Adrenal gland (tissue), 5 donors: ENCODE measurements around the gene LIG4.

ENCODE experiments used
- CTCF ChIP-seq, 6 experiments: fragments of 450-650 bp in 4 of 6; fragments of 200-600 bp in 2 of 6; sonication (generic) in 1 of 6; IDR thresholded peaks; 1 replicate in 5 of 6; 2 replicates in 1 of 6; pipeline versions ENCODE4 v1.5.1 to v1.8.0; 2016 to 2021; ENCODE audit warnings: antibody characterized with exemption in 6 of 6, mild to moderate bottlenecking in 2 of 6, moderate library complexity in 1 of 6
- POLR2A ChIP-seq, 2 donors: fragments of 450-650 bp; IDR thresholded peaks; one replicate each; pipeline ENCODE4 v1.6.1; 2017; ENCODE audit warnings: antibody characterized with exemption in 2 of 2, mild to moderate bottlenecking in 2 of 2, moderate library complexity in 1 of 2
- donor health status: DM: no; HTN: no; CAD: no.

DNA sequence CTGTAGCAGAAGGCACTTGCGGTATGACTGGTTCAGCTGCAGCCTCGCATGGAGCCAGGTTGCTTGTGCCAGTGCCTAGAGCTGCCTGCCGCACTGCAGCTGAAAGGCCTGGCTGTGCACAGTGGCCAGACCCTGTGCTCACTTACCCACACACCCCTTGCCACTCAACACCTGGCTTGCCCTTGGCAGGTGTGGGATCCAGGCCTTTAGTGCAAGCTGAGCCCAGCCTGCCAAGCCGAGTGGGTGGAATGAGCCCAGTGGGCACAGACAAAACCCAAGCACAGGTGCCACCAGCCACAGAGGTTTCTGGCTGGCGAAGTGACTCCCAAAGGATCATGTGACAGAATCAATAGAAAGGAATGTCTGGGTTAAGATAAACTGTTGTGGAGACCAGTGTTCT is 19.5 kb downstream of the LIG4 start:
- TF ChIP-seq CTCF (IDR thresholded peaks at IDR 0.05) (no peak), POLR2A (IDR thresholded peaks at IDR 0.05) (no peak)
